ENCODE data around the gene TMC3. TPM values are rescaled to one million over a fixed set of nuclear protein-coding genes. Genes with fewer than 3 reads are reported as not detected.

TMC3 gene
- total and polyA plus RNA-seq, 7 donors: not detected

DNA sequence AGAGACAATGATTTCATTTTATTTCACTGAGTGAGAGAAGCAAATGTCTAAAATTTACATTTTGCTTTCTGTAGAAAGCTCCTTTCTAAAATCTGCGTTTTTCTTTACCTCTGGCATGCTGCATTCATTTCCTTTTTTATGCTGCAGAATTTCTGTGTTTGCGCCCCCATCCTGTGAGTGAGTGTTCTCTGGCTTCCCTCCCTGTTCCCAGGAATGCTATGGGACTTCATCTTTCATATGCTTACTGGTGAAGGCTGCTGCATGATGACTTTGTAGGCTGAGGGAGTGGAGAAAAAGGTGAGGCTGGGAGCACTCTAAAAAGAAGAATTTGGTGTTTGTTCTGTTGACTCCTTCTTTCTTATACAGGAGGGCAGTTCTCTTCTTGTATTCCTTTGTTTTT, 7.7 kb upstream of the TMC3 start:
- H3K36me3 ChIP-seq (ENCODE audit: insufficient read depth in 1 of 2, low read depth in 1 of 2): no peaks in the 10 kb centered on the region
- 55 to 69% (median 60%) methylated on average over 2 of the region's 2 CpGs for WGBS, 3 donors
- DNase-seq (no peak), ATAC-seq (no peak)
- no peak overlapping the region for H3K27ac ChIP-seq
- no peaks in the 10 kb centered on the region for H3K4me1 ChIP-seq
- intact Hi-C loops (cut with DNase I): no loop called here
- peaks cover 0 to 7% (median 1%) of the 10 kb centered on the region in 3 donors for H3K27me3 ChIP-seq (ENCODE audit: insufficient read depth in 3 of 3, low read length in 2 of 3)
- H3K4me3 ChIP-seq: no peak overlapping the region
- TF ChIP-seq, protein P1, sequence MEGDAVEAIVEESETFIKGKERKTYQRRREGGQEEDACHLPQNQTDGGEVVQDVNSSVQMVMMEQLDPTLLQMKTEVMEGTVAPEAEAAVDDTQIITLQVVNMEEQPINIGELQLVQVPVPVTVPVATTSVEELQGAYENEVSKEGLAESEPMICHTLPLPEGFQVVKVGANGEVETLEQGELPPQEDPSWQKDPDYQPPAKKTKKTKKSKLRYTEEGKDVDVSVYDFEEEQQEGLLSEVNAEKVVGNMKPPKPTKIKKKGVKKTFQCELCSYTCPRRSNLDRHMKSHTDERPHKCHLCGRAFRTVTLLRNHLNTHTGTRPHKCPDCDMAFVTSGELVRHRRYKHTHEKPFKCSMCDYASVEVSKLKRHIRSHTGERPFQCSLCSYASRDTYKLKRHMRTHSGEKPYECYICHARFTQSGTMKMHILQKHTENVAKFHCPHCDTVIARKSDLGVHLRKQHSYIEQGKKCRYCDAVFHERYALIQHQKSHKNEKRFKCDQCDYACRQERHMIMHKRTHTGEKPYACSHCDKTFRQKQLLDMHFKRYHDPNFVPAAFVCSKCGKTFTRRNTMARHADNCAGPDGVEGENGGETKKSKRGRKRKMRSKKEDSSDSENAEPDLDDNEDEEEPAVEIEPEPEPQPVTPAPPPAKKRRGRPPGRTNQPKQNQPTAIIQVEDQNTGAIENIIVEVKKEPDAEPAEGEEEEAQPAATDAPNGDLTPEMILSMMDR (IDR thresholded peaks at IDR 0.05): no peak
- no peaks in the 10 kb centered on the region for H3K9me3 ChIP-seq

DNA sequence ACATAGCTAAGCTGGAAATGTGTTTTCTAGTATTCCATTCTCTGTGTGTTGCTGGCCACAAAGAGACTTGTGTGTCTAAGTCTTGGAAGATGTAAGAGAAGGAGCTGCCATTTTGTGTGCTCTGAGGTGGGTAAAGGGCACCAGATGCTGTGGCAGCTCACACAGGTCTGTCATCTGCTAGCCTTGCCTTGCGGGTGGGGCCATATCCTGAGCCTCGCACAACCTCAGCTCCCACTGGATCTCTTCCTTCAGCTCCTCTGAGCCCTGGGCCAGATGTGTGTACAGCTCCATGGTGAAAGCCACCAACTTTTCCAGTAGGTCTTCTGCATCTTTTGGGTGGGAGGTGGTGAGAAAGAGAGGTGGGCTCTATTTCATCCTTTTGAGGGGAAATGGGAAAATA, 6.7 kb upstream of the TMC3 start:
- Histone ChIP-seq H3K27ac (no peak overlapping the region), H3K9me3 (no peaks in the 10 kb centered on the region), H3K4me3 (no peak overlapping the region), H3K36me3 (ENCODE audit: insufficient read depth in 1 of 2, low read depth in 1 of 2) (no peaks in the 10 kb centered on the region), H3K27me3 (ENCODE audit: insufficient read depth in 3 of 3, low read length in 2 of 3) (peaks cover 0 to 7% (median 1%) of the 10 kb centered on the region in 3 donors), H3K4me1 (no peaks in the 10 kb centered on the region)
- intact Hi-C loops (cut with DNase I): no loop called here
- ATAC-seq: no peak
- TF ChIP-seq, protein P1 (IDR thresholded peaks at IDR 0.05): no peak
- WGBS, 3 donors: 71 to 81% (median 75%) methylated on average over 2 of the region's 2 CpGs
- DNase-seq: no peak

DNA sequence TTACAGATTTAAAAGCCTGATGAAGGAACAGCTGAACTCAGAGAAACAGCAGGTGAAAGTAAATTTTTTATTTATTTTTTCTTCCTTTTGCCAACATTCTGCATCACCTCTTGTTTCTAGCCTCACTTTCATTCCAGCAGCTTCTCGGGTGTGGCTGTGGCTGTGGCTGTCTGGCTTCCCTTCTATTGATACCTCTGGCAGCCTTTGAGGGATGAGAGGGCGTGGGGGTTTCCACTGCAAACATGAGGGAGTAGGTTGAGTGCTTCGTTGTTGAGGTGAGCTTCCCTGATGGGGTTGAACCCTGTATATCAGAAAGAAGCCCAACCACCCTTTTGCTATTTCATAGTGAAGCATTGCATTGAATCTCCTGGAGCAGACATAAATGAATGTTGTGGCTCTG, 6.2 kb upstream of the TMC3 start:
- ATAC-seq (no peak), DNase-seq (no peak)
- TF ChIP-seq, protein P1 (IDR thresholded peaks at IDR 0.05): no peak
- intact Hi-C loops (cut with DNase I): no loop called here
- Histone ChIP-seq H3K36me3 (ENCODE audit: insufficient read depth in 1 of 2, low read depth in 1 of 2) (no peaks in the 10 kb centered on the region), H3K4me3 (no peak overlapping the region), H3K27me3 (ENCODE audit: insufficient read depth in 3 of 3, low read length in 2 of 3) (peaks cover 0 to 7% (median 1%) of the 10 kb centered on the region in 3 donors), H3K27ac (no peak overlapping the region), H3K9me3 (no peaks in the 10 kb centered on the region), H3K4me1 (no peaks in the 10 kb centered on the region)
- 70 to 77% (median 72%) methylated on average over 3 of the region's 3 CpGs for WGBS, 3 donors

DNA sequence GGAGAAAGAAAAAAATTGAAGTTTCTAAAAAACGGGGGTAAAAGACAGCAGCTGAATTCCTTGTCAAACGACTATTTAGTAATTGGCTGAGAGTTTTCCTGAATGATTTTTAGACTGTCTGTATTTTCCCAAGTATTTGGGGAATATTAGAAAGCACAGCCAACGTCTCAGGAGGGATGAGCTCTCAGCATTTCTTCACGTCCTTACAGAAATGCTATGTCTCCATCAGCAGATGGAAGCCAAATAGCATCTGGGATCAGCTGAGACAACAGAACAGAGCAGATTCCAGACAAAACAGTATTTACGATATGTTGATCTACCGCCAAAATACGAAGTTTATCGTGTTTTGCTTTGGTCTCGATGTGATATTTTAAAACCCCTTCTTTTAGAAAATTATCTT, 5.3 kb upstream of the TMC3 start:
- Histone ChIP-seq H3K9me3 (no peaks in the 10 kb centered on the region), H3K4me3 (no peak overlapping the region), H3K36me3 (ENCODE audit: insufficient read depth in 1 of 2, low read depth in 1 of 2) (no peaks in the 10 kb centered on the region), H3K27me3 (ENCODE audit: insufficient read depth in 3 of 3, low read length in 2 of 3) (peaks cover 0 to 3% (median 1%) of the 10 kb centered on the region in 3 donors), H3K27ac (no peak overlapping the region), H3K4me1 (no peaks in the 10 kb centered on the region)
- 53 to 58% (median 54%) methylated on average over 9 of the region's 9 CpGs for WGBS, 3 donors
- TF ChIP-seq, protein P1 (IDR thresholded peaks at IDR 0.05): no peak
- intact Hi-C loops (cut with DNase I): no loop called here
- ATAC-seq (no peak), DNase-seq (no peak)

DNA sequence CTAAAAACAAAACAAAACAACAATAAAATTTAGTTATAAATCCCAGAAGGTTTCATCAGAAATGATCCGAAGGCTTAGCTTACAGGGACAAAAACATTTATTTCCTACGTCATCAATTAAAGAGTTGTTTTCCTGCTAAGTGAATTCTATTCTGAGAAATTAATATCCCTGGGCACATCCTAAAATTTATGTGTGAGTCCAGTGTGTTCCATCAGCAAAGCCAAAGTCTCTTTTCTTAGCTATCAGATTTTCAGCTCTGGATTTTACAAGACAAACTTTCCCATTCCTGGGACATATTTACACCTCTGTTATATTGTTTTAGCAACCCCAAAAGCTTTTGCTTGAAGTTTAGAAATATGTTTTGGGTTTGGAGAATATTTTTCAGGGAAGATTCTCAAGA, 4.4 kb upstream of the TMC3 start:
- intact Hi-C loops (cut with DNase I): no loop called here
- Histone ChIP-seq H3K4me1 (no peaks in the 10 kb centered on the region), H3K27me3 (ENCODE audit: insufficient read depth in 3 of 3, low read length in 2 of 3) (peaks cover 0 to 6% (median 0%) of the 10 kb centered on the region in 3 donors), H3K27ac (no peak overlapping the region), H3K36me3 (ENCODE audit: insufficient read depth in 1 of 2, low read depth in 1 of 2) (no peaks in the 10 kb centered on the region), H3K9me3 (no peaks in the 10 kb centered on the region), H3K4me3 (no peak overlapping the region)
- TF ChIP-seq, protein P1 (IDR thresholded peaks at IDR 0.05): no peak
- ATAC-seq (no peak), DNase-seq (no peak)
- 64 to 80% (median 79%) methylated on average over 2 of the region's 2 CpGs for WGBS, 3 donors
